GM12878 (cell line): ENCODE results near the gene DAB2IP. TPM values are rescaled to one million over a fixed set of nuclear protein-coding genes. Genes with fewer than 3 reads are reported as not detected.

Experiments
- ATAC-seq: fragments of 200-7000 bp; cut with Tn5 transposase; 3 replicates; pipeline ENCODE4 v1.9.1; 2020; ENCODE audit warnings: mild to moderate bottlenecking, moderate library complexity
- BruUV-seq: library from RNA; stranded (reverse); fragments of 400-500 nt; replicated peaks from 2 replicates; lab custom pipeline; 2021; lab: Mats Ljungman, UMichigan
- CTCF ChIA-PET: fragments of 300-600 bp; sonication (Branson Sonifier 250); formaldehyde crosslinking; extraction: SDS; loops from one replicate; lab custom pipeline; 2021; ENCODE audit warnings: inconsistent platforms; lab: Yijun Ruan, JAX
- POLR2A ChIA-PET: fragments of 350-600 bp; formaldehyde crosslinking; extraction: SDS; loops from one replicate; lab custom pipeline; 2021; ENCODE audit warnings: inconsistent platforms; lab: Charles Lee
- RAD21 ChIA-PET: fragments of 300-600 bp; sonication (Branson Sonifier 250); formaldehyde crosslinking; loops from one replicate; lab custom pipeline; 2023; ENCODE audit warnings: antibody characterized with exemption; ENCODE audit not compliant: unreplicated experiment; lab: Charles Lee
- SMC1A ChIA-PET: fragments of 300-600 bp; sonication (Branson Sonifier 250); formaldehyde crosslinking; loops from one replicate; lab custom pipeline; 2023; ENCODE audit not compliant: unreplicated experiment, uncharacterized antibody; lab: Charles Lee
- DNase-seq: peaks from one replicate; pipeline ENCODE4 v3.0.0-alpha.2; 2011; ENCODE audit warnings: low read depth, low spot score
- FAIRE-seq: peaks from 3 replicates; lab custom pipeline; 2011; peaks lifted over from hg19 to GRCh38; lab: Jason Lieb, UNC
- H2AFZ ChIP-seq: 2 replicates; pipeline ENCODE4 v1.6.0; 2011; ENCODE audit warnings: low read depth, low read length, control low read depth; ENCODE audit not compliant: control insufficient read depth
- H3K27ac ChIP-seq: 2 replicates; pipeline ENCODE4 v1.5.1; 2011; ENCODE audit warnings: control low read depth; ENCODE audit not compliant: control insufficient read depth, insufficient read depth
- H3K27me3 ChIP-seq, 2 experiments: replicated peaks in 1 of 2; 2 replicates each; pipeline versions ENCODE4 v1.6.0 to v1.6.1; 2011; ENCODE audit warnings: low read length in 1 of 2; ENCODE audit not compliant: control insufficient read depth in 2 of 2, insufficient read depth in 2 of 2
- H3K36me3 ChIP-seq, 2 experiments: 2 replicates each; pipeline ENCODE4 v1.5.1; 2011; ENCODE audit warnings: low read length in 1 of 2; ENCODE audit not compliant: control insufficient read depth in 2 of 2, insufficient read depth in 2 of 2
- H3K4me1 ChIP-seq: 2 replicates; pipeline ENCODE4 v1.6.1; 2011; ENCODE audit warnings: mild to moderate bottlenecking, low read length, moderate library complexity, mixed read lengths; ENCODE audit not compliant: control insufficient read depth, insufficient read depth
- H3K4me2 ChIP-seq: 2 replicates; pipeline ENCODE4 v1.6.0; 2011; ENCODE audit warnings: control low read depth; ENCODE audit not compliant: control insufficient read depth, insufficient read depth
- H3K4me3 ChIP-seq: fragments of 200-600 bp; sonication (generic); 2 replicates; pipeline ENCODE4 v1.5.1; 2016
- H3K79me2 ChIP-seq: 2 replicates; pipeline ENCODE4 v1.6.0; 2011; ENCODE audit warnings: low read length; ENCODE audit not compliant: control insufficient read depth, insufficient read depth
- H3K9ac ChIP-seq: 2 replicates; pipeline ENCODE4 v1.8.0; 2011; ENCODE audit warnings: low read length, control low read depth, mixed read lengths; ENCODE audit not compliant: control insufficient read depth, insufficient read depth
- H3K9me3 ChIP-seq: replicated peaks from 3 replicates; pipeline ENCODE4 v1.5.1; 2011; ENCODE audit warnings: mild to moderate bottlenecking, low read length; ENCODE audit not compliant: control insufficient read depth, insufficient read depth
- H4K20me1 ChIP-seq: 2 replicates; pipeline ENCODE4 v1.6.0; 2011; ENCODE audit not compliant: control insufficient read depth, insufficient read depth
- ASH2L ChIP-seq: fragments of 300-600, 200-600 bp; sonication (generic); IDR thresholded peaks from 2 replicates; pipeline ENCODE4 v1.6.1; 2017; ENCODE audit warnings: low read depth, mild to moderate bottlenecking, borderline replicate concordance
- BMI1 ChIP-seq: fragments of 450-650 bp; IDR thresholded peaks from 2 replicates; pipeline ENCODE4 v1.6.1; 2016; ENCODE audit warnings: mild to moderate bottlenecking, moderate library complexity, borderline replicate concordance
- ESRRA ChIP-seq: IDR thresholded peaks from 2 replicates; pipeline ENCODE4 v1.6.1; 2012; ENCODE audit warnings: mild to moderate bottlenecking, low read length, improper control_type of control experiment
- FOXK2 ChIP-seq: fragments of 450-650 bp; IDR thresholded peaks from 2 replicates; pipeline ENCODE4 v1.6.1; 2017; ENCODE audit warnings: mild to moderate bottlenecking, moderate library complexity
- GABPA ChIP-seq: IDR thresholded peaks from 2 replicates; pipeline ENCODE4 v1.6.1; 2014; ENCODE audit warnings: antibody characterized with exemption, low read depth, mild to moderate bottlenecking, inconsistent platforms
- MLLT1 ChIP-seq: fragments of 450-650 bp; IDR thresholded peaks from 2 replicates; pipeline ENCODE4 v1.6.1; 2016; ENCODE audit warnings: mild to moderate bottlenecking
- MYC ChIP-seq: IDR thresholded peaks from 2 replicates; pipeline ENCODE4 v1.6.1; 2011; ENCODE audit warnings: mild to moderate bottlenecking, low read length, moderate library complexity, inconsistent platforms; ENCODE audit not compliant: insufficient read depth, insufficient replicate concordance, insufficient read length, severe bottlenecking
- POLR2AphosphoS2 ChIP-seq: IDR thresholded peaks from 2 replicates; pipeline ENCODE4 v1.6.1; 2011; ENCODE audit warnings: low read depth, mild to moderate bottlenecking, low read length, improper control_type of control experiment, moderate library complexity
- RELA ChIP-seq: fragments of 450-650 bp; IDR thresholded peaks from 2 replicates; pipeline ENCODE4 v1.8.0; 2014; ENCODE audit warnings: borderline replicate concordance; ENCODE audit not compliant: partially characterized antibody
- SIN3A ChIP-seq: IDR thresholded peaks from 2 replicates; pipeline ENCODE4 v1.6.1; 2012; ENCODE audit warnings: low read depth, low read length, improper control_type of control experiment
- SMAD5 ChIP-seq: IDR thresholded peaks from 2 replicates; pipeline ENCODE4 v1.6.1; 2016; ENCODE audit warnings: antibody characterized with exemption, low read depth
- SREBF1 ChIP-seq: IDR thresholded peaks from 2 replicates; pipeline ENCODE4 v1.6.1; 2012; ENCODE audit warnings: mild to moderate bottlenecking, low read length
- SREBF2 ChIP-seq: IDR thresholded peaks from 2 replicates; pipeline ENCODE4 v1.6.1; 2012; ENCODE audit warnings: mild to moderate bottlenecking, low read length
- SUPT20H ChIP-seq: IDR thresholded peaks from 2 replicates; pipeline ENCODE4 v1.6.1; 2011; ENCODE audit warnings: low read depth, mild to moderate bottlenecking, low read length, moderate library complexity, borderline replicate concordance; ENCODE audit not compliant: control insufficient read depth
- SUZ12 ChIP-seq: fragments of 200-600 bp; sonication (generic); IDR thresholded peaks from one replicate; pipeline ENCODE4 v1.6.1; 2018; ENCODE audit warnings: antibody characterized with exemption, mild to moderate bottlenecking; ENCODE audit not compliant: unreplicated experiment
- TBL1XR1 ChIP-seq: IDR thresholded peaks from 2 replicates; pipeline ENCODE4 v1.6.1; 2012; ENCODE audit warnings: low read depth, low read length, improper control_type of control experiment
- TCF3 ChIP-seq: IDR thresholded peaks from 2 replicates; pipeline ENCODE4 v1.6.1; 2012; ENCODE audit warnings: low read depth, mild to moderate bottlenecking, low read length, borderline replicate concordance; ENCODE audit not compliant: insufficient read depth
- YBX1 ChIP-seq: fragments of 450-650 bp; IDR thresholded peaks from 2 replicates; pipeline ENCODE4 v1.6.1; 2016; ENCODE audit warnings: antibody characterized with exemption
- ZBTB11 ChIP-seq: fragments of 450-650 bp; formaldehyde crosslinking; IDR thresholded peaks from 2 replicates; pipeline ENCODE4 v1.5.0; 2022; ENCODE audit warnings: mild to moderate bottlenecking, missing genetic modification characterization
- WGBS: methylation state at CpG from one replicate; pipeline ENCODE4 v1.1.6; 2016; ENCODE audit warnings: low lambda C conversion rate; ENCODE audit not compliant: insufficient replicate concordance, insufficient coverage; ENCODE audit errors: missing lambda C conversion rate; 5-methylcytosine and 5-hydroxymethylcytosine counted together
- in situ Hi-C: fragments of 300-500 bp; cut with MboI; formaldehyde crosslinking; loops from 9 replicates; pipeline ENCODE4 v1.14.3; 2018; ENCODE audit warnings: mixed read lengths
- intact Hi-C: fragments of 100-400 bp; cut with micrococcal nuclease; formaldehyde crosslinking; loops from one replicate; pipeline ENCODE4 v1.14.2; 2022; ENCODE audit not compliant: unreplicated experiment
- polyA plus RNA-seq, 11 experiments: library from polyadenylated mRNA; depleted of rRNA in 4 of 11; unstranded in 6 of 11; stranded (reverse) in 5 of 11; fragments of >200 nt; fragmentation: Nextera tagmentation in 4 of 11; fragmentation: Illumina TruSeq in 1 of 11; extraction: Ambion mirVana in 4 of 11; extraction: Trizol in 1 of 11; gene quantifications; 1 replicate in 1 of 11; 2 replicates in 10 of 11; pipeline versions ENCODE4 v1.2.1 to v1.2.3, GENCODE V29; 2011 to 2016; ENCODE audit warnings: inconsistent platforms in 2 of 11, missing spikeins in 2 of 11, low read depth in 1 of 11
- total RNA-seq, 4 experiments: library from RNA; depleted of rRNA in 3 of 4; stranded (reverse); fragments of >200 nt in 3 of 4; fragmentation: Illumina TruSeq in 1 of 4; extraction: Trizol in 1 of 4; gene quantifications; 2 replicates each; pipeline versions ENCODE4 v1.2.1 to v1.2.3, GENCODE V29; 2013 to 2021

The DAB2IP gene
- total and polyA plus RNA-seq, 10 of the 15 experiments (the other 5 are each of a cell fraction or from before 2014, with no cell fraction given) = 0.03 to 0.38 (median 0.14) TPM; not detected in 6

- TF ChIP-seq ASH2L (no peak), TCF3 (no peak), POLR2AphosphoS2 (no peak), ESRRA (no peak), GABPA (no peak), SUZ12 (no peak), BMI1 (no peak), TBL1XR1 (no peak), SREBF1 (no peak), SIN3A (no peak), RELA (no peak), SUPT20H (no peak), MYC (no peak), FOXK2 (no peak), SMAD5 (no peak), ZBTB11 (no peak), MLLT1 (no peak), SREBF2 (no peak), YBX1 (no peak)
- H3K4me3 ChIP-seq = no peak overlapping the region
- H3K27ac ChIP-seq = no peak overlapping the region
- peaks cover 10% of the 10 kb centered on the region for H3K4me1 ChIP-seq
- in situ Hi-C loops (no loop called here), intact Hi-C loops (no loop called here)
- peaks cover 0 to 4% of the 10 kb centered on the region in 2 experiments; a peak in 1 of 4 replicates for H3K27me3 ChIP-seq
- H3K9me3 ChIP-seq = no peaks in the 10 kb centered on the region
- BruUV-seq = no TSS peak
- ATAC-seq (no peak), FAIRE-seq (no peak), DNase-seq (no peak)
- ChIA-PET RAD21 (no interaction called here), SMC1A (no interaction called here), POLR2A (no interaction called here), CTCF (interaction anchor here (1.1 kb wide), 1 partner anchor 45 kb away, joined by 3 read pairs; no protein-coding TSS in a partner anchor)
- WGBS = 39% methylated on average over 5 of the region's 5 CpGs
- no peaks in the 10 kb centered on the region for H3K79me2 ChIP-seq
- H2AFZ ChIP-seq = no peak overlapping the region
- no peak overlapping the region for H3K4me2 ChIP-seq
- H3K9ac ChIP-seq = no peak overlapping the region
- H4K20me1 ChIP-seq = no peaks in the 10 kb centered on the region
- H3K36me3 ChIP-seq = no peaks in the 10 kb centered on the region
These were observed 12.4 kb upstream of the DAB2IP start for GRCh38 chr9:121638901-121639592.
